ENCODE measurements around the gene PUM2.
"Not testable (repeated sequence)": the region's sequence is repeated elsewhere in the genome, so short reads cannot be mapped to it uniquely, and the experiment has no call there.

PUM2 gene

GRCh38 chr2:20240291-20240690 is 110.4 kb downstream of the PUM2 start:
- in situ Hi-C loops (cut with HindIII; ENCODE audit: low sequenced_read_pairs): not testable (repeated sequence)

GRCh38 chr2:20236496-20236895 is 114.1 kb downstream of the PUM2 start:
- in situ Hi-C loops (cut with HindIII; ENCODE audit: low sequenced_read_pairs): loop anchor here (5.0 kb wide), 1 partner anchor 61 kb away; no protein-coding TSS in a partner anchor

GRCh38 chr2:20235655-20236305 is 114.9 kb downstream of the PUM2 start:
- in situ Hi-C loops (cut with HindIII; ENCODE audit: low sequenced_read_pairs): loop anchor here (5.0 kb wide), 1 partner anchor 62 kb away; no protein-coding TSS in a partner anchor

- in situ Hi-C loops (cut with HindIII; ENCODE audit: low sequenced_read_pairs): not testable (repeated sequence)
These were observed 116.0 kb downstream of the PUM2 start for GRCh38 chr2:20234597-20234996.

- in situ Hi-C loops (cut with HindIII; ENCODE audit: low sequenced_read_pairs): no loop called here
These were observed 117.8 kb downstream of the PUM2 start for GRCh38 chr2:20232837-20233207.

GRCh38 chr2:20231598-20232026 is 119.0 kb downstream of the PUM2 start:
- in situ Hi-C loops (cut with HindIII; ENCODE audit: low sequenced_read_pairs): no loop called here

- in situ Hi-C loops (cut with HindIII; ENCODE audit: low sequenced_read_pairs): no loop called here
These were observed 119.5 kb downstream of the PUM2 start for GRCh38 chr2:20231159-20231558.

- in situ Hi-C loops (cut with HindIII; ENCODE audit: low sequenced_read_pairs): no loop called here
These were observed 120.6 kb downstream of the PUM2 start for GRCh38 chr2:20230114-20230425.

- in situ Hi-C loops (cut with HindIII; ENCODE audit: low sequenced_read_pairs): no loop called here
These were observed 121.1 kb downstream of the PUM2 start for GRCh38 chr2:20229322-20230113.

GRCh38 chr2:20227894-20228505 is 122.6 kb downstream of the PUM2 start:
- in situ Hi-C loops (cut with HindIII; ENCODE audit: low sequenced_read_pairs): no loop called here

- in situ Hi-C loops (cut with HindIII; ENCODE audit: low sequenced_read_pairs): no loop called here
These were observed 124.5 kb downstream of the PUM2 start for GRCh38 chr2:20226152-20226545.

GRCh38 chr2:20225294-20226151 is 125.1 kb downstream of the PUM2 start:
- in situ Hi-C loops (cut with HindIII; ENCODE audit: low sequenced_read_pairs): no loop called here

- in situ Hi-C loops (cut with HindIII; ENCODE audit: low sequenced_read_pairs): no loop called here
These were observed 125.8 kb downstream of the PUM2 start, which contains the start of gene SDC1 for GRCh38 chr2:20224716-20225293. TSS of gene SDC1 (minus strand) at chr2:20225130. CDS start at chr2:20224867, 263 bp downstream.

GRCh38 chr2:20224164-20224715 is 126.4 kb downstream of the PUM2 start:
- in situ Hi-C loops (cut with HindIII; ENCODE audit: low sequenced_read_pairs): no loop called here

- in situ Hi-C loops (cut with HindIII; ENCODE audit: low sequenced_read_pairs): no loop called here
These were observed 127.1 kb downstream of the PUM2 start for GRCh38 chr2:20223407-20224163.

- in situ Hi-C loops (cut with HindIII; ENCODE audit: low sequenced_read_pairs): no loop called here
These were observed 127.8 kb downstream of the PUM2 start for GRCh38 chr2:20222769-20223406.

GRCh38 chr2:20222014-20222768 is 128.5 kb downstream of the PUM2 start:
- in situ Hi-C loops (cut with HindIII; ENCODE audit: low sequenced_read_pairs): no loop called here

- in situ Hi-C loops (cut with HindIII; ENCODE audit: low sequenced_read_pairs): no loop called here
These were observed 129.1 kb downstream of the PUM2 start for GRCh38 chr2:20221555-20221973.
